MCF 10A (cell line): ENCODE data around the gene DCPS. TPM values are rescaled to one million over a fixed set of nuclear protein-coding genes. Genes with fewer than 3 reads are reported as not detected.

ENCODE experiments used
- BruUV-seq: library from RNA; stranded (reverse); fragments of 400-500 nt; replicated peaks from 2 replicates; lab custom pipeline; 2021; lab: Mats Ljungman, UMichigan
- CTCF ChIA-PET: fragments of 300-600 bp; sonication (Branson Sonifier 250); formaldehyde crosslinking; extraction: SDS; loops from one replicate; lab custom pipeline; 2021; ENCODE audit warnings: antibody characterized with exemption, inconsistent platforms; lab: Yijun Ruan, JAX
- POLR2A ChIA-PET: fragments of 300-600, 350-650 bp; sonication (Branson Sonifier 250); formaldehyde crosslinking; extraction: SDS; loops from one replicate; lab custom pipeline; 2020; ENCODE audit warnings: antibody characterized with exemption, inconsistent platforms; lab: Yijun Ruan, JAX
- DNase-seq: peaks from one replicate; pipeline ENCODE4 v3.0.0-alpha.2; 2018; ENCODE audit not compliant: unreplicated experiment
- H3K27ac Mint-ChIP-seq: one replicate; pipeline ENCODE4 v1.8.0; 2022; ENCODE audit warnings: mild to moderate bottlenecking, low read depth, mixed read lengths; ENCODE audit not compliant: unreplicated experiment
- H3K27me3 Mint-ChIP-seq: one replicate; pipeline ENCODE4 v1.8.0; 2022; ENCODE audit warnings: mixed read lengths; ENCODE audit not compliant: insufficient read depth, unreplicated experiment
- H3K36me3 Mint-ChIP-seq: one replicate; pipeline ENCODE4 v1.8.0; 2022; ENCODE audit warnings: mild to moderate bottlenecking, moderate library complexity, mixed read lengths; ENCODE audit not compliant: insufficient read depth, unreplicated experiment
- H3K4me1 Mint-ChIP-seq: one replicate; pipeline ENCODE4 v1.8.0; 2022; ENCODE audit warnings: mixed read lengths; ENCODE audit not compliant: insufficient read depth, unreplicated experiment
- H3K4me3 Mint-ChIP-seq: one replicate; pipeline ENCODE4 v1.8.0; 2022; ENCODE audit warnings: mild to moderate bottlenecking, moderate library complexity, mixed read lengths; ENCODE audit not compliant: unreplicated experiment
- H3K9me3 Mint-ChIP-seq: one replicate; pipeline ENCODE4 v1.8.0; 2022; ENCODE audit warnings: mixed read lengths; ENCODE audit not compliant: unreplicated experiment
- CTCF ChIP-seq: fragments of 200-600 bp; IDR thresholded peaks from one replicate; pipeline ENCODE4 v1.8.0; 2022; ENCODE audit warnings: antibody characterized with exemption, mild to moderate bottlenecking; ENCODE audit not compliant: unreplicated experiment
- intact Hi-C: fragments of 100-400 bp; cut with micrococcal nuclease; formaldehyde crosslinking; loops from 2 replicates; pipeline ENCODE4 v1.14.1; 2022
- total RNA-seq: library from RNA; stranded (reverse); gene quantifications from 2 replicates; pipeline ENCODE4 v1.2.3, GENCODE V29; 2022

The DCPS gene
- total RNA-seq, 1 experiment from 2014 or later: 33.7 TPM

DNA sequence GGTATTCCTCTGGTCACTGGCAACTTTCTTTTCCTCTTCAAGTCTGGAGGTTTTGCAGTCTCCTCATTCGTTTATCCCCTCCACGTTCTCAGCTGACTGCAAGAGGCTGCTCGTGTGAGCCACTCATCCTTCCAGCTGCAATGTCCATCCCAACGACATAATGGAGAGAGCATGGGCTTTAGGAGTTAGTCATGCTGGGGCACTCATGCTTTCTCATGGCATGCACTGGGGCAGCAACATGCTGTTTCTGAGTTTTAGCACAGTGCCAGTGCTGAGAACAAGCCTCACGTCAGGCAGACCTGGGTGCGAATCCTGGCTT, 7.1 kb downstream of the DCPS start:
- no peaks in the 10 kb centered on the region for H3K27me3 Mint-ChIP-seq
- no peak overlapping the region for H3K4me3 Mint-ChIP-seq
- H3K4me1 Mint-ChIP-seq: peaks cover 5% of the 10 kb centered on the region
- ChIA-PET CTCF (interaction anchor here (0.5 to 10.1 kb wide), 60 partner anchors 8 to 1689 kb away, joined by 3 to 297 read pairs (median 4); partner anchors contain the start of gene ST3GAL4), POLR2A (interaction anchor here (2.6 kb wide), 1 partner anchor 169 kb away, joined by 10 read pairs; no protein-coding TSS in a partner anchor)
- intact Hi-C loops: loop anchor here (1.0 to 10.0 kb wide), 6 partner anchors 120 to 1034 kb away; no protein-coding TSS in a partner anchor
- DNase-seq: no peak
- BruUV-seq: no TSS peak
- no peak for TF ChIP-seq CTCF
- H3K36me3 Mint-ChIP-seq: peaks cover 24% of the 10 kb centered on the region
- no peak overlapping the region for H3K27ac Mint-ChIP-seq
- H3K9me3 Mint-ChIP-seq: no peaks in the 10 kb centered on the region

GRCh38 chr11:126311401-126312291, 7.8 kb downstream of the DCPS start:
- Mint-ChIP-seq H3K4me1 (peaks cover 5% of the 10 kb centered on the region), H3K27me3 (no peaks in the 10 kb centered on the region), H3K36me3 (peaks cover 22% of the 10 kb centered on the region), H3K27ac (no peak overlapping the region), H3K9me3 (no peaks in the 10 kb centered on the region), H3K4me3 (no peak overlapping the region)
- intact Hi-C loops: loop anchor here (2.0 to 10.0 kb wide), 4 partner anchors 119 to 1033 kb away; no protein-coding TSS in a partner anchor
- DNase-seq: no peak
- ChIA-PET CTCF (interaction anchor here (0.5 to 10.1 kb wide), 51 partner anchors 7 to 1690 kb away, joined by 3 to 297 read pairs (median 4); partner anchors contain the start of gene ST3GAL4), POLR2A (interaction anchor here (2.6 kb wide), 1 partner anchor 169 kb away, joined by 10 read pairs; no protein-coding TSS in a partner anchor)
- no peak for TF ChIP-seq CTCF
- no TSS peak for BruUV-seq

- ChIA-PET CTCF (interaction anchor here (0.6 to 10.1 kb wide), 7 partner anchors 46 to 1033 kb away, joined by 3 to 297 read pairs (median 4); no protein-coding TSS in a partner anchor), POLR2A (interaction anchor here (0.8 kb wide), 1 partner anchor 9 kb away, joined by 4 read pairs; the partner anchor contains the start of gene DCPS)
- Mint-ChIP-seq H3K4me1 (peaks cover 15% of the 10 kb centered on the region), H3K27ac (peak overlapping the region; percentile 51), H3K27me3 (no peaks in the 10 kb centered on the region), H3K9me3 (no peaks in the 10 kb centered on the region), H3K4me3 (no peak overlapping the region), H3K36me3 (peaks cover 24% of the 10 kb centered on the region)
- intact Hi-C loops: loop anchor here (10.0 kb wide), 2 partner anchors 272 to 1032 kb away; no protein-coding TSS in a partner anchor
- DNase-seq: no peak
- TF ChIP-seq CTCF: no peak
- BruUV-seq: no TSS peak
These were observed 9.1 kb downstream of the DCPS start for GRCh38 chr11:126312961-126313360.

GRCh38 chr11:126313826-126314225, 10.0 kb downstream of the DCPS start:
- Mint-ChIP-seq H3K9me3 (no peaks in the 10 kb centered on the region), H3K27me3 (no peaks in the 10 kb centered on the region), H3K4me1 (peaks cover 23% of the 10 kb centered on the region), H3K4me3 (no peak overlapping the region), H3K27ac (no peak overlapping the region), H3K36me3 (peaks cover 18% of the 10 kb centered on the region)
- POLR2A ChIA-PET: no interaction called here
- TF ChIP-seq CTCF: no peak
- DNase-seq: no peak
- CTCF ChIA-PET: interaction anchor here (0.7 to 10.1 kb wide), 3 partner anchors 116 to 170 kb away, joined by 3 to 297 read pairs (median 5); no protein-coding TSS in a partner anchor
- no TSS peak for BruUV-seq
- intact Hi-C loops: loop anchor here (10.0 kb wide), 2 partner anchors 271 to 1031 kb away; no protein-coding TSS in a partner anchor
